Stomach (tissue), 9 donors: Measurements from ENCODE around the gene PARVG. TPM values are rescaled to one million over a fixed set of nuclear protein-coding genes. Genes with fewer than 3 reads are reported as not detected.

Source experiments
- DNase-seq, 2 donors: peaks; one replicate each; pipeline versions ENCODE4 v3.0.0 to v3.0.0-alpha.2; 2013 to 2019
- H3K27ac ChIP-seq, 5 donors: fragments of 200-600 bp in 4 of 5; sonication (generic) in 4 of 5; one replicate each; pipeline ENCODE4 v1.5.1; 2013 to 2019; ENCODE audit warnings: mild to moderate bottlenecking in 1 of 5, moderate library complexity in 1 of 5
- H3K27me3 ChIP-seq, 3 donors: fragments of 200-600 bp; sonication (generic); one replicate each; pipeline ENCODE4 v1.5.1; 2017 to 2019; ENCODE audit warnings: mixed run types in 1 of 3
- H3K36me3 ChIP-seq, 4 donors: fragments of 200-600 bp; sonication (generic); 1 replicate in 3 of 4; 2 replicates in 1 of 4; pipeline ENCODE4 v1.5.1; 2016 to 2019
- H3K4me1 ChIP-seq, 4 donors: fragments of 200-600 bp; sonication (generic); one replicate each; pipeline ENCODE4 v1.5.1; 2016 to 2019
- H3K4me3 ChIP-seq, 4 donors: fragments of 200-600 bp; sonication (generic) in 3 of 4; one replicate each; pipeline ENCODE4 v1.5.1; 2016 to 2019; ENCODE audit warnings: mild to moderate bottlenecking in 1 of 4
- H3K9me3 ChIP-seq, 4 donors: fragments of 200-600 bp; sonication (generic); one replicate each; pipeline ENCODE4 v1.5.1; 2016 to 2019
- EP300 ChIP-seq: sonication (generic); formaldehyde crosslinking; IDR thresholded peaks from one replicate; pipeline ENCODE4 v1.6.1; 2017; ENCODE audit warnings: antibody characterized with exemption
- POLR2A ChIP-seq, 4 donors: fragments of 450-650 bp; IDR thresholded peaks; one replicate each; pipeline ENCODE4 v1.6.1; 2016; ENCODE audit warnings: antibody characterized with exemption in 4 of 4, control low read depth in 2 of 4, mild to moderate bottlenecking in 1 of 4, moderate library complexity in 1 of 4
- POLR2AphosphoS5 ChIP-seq, 3 donors: sonication (generic); formaldehyde crosslinking; IDR thresholded peaks; one replicate each; pipeline ENCODE4 v1.6.1; 2016; ENCODE audit warnings: antibody characterized with exemption in 3 of 3
- WGBS, 5 donors: extraction: QIAGEN DNeasy Blood & Tissue Kit in 3 of 5; methylation state at CpG; one replicate each; pipeline versions ENCODE4 v1.1.5 to v1.1.7; 2013 to 2018; 5-methylcytosine and 5-hydroxymethylcytosine counted together
- intact Hi-C: fragments of 100-400 bp; cut with DNase I; formaldehyde crosslinking; loops from one replicate; pipeline ENCODE4 v1.15.1; 2023; ENCODE audit warnings: low total_unique reads
- polyA plus RNA-seq, 3 donors: library from polyadenylated mRNA; stranded (reverse); fragments of 200-250 nt; gene quantifications; one replicate each; pipeline ENCODE4 v1.2.3, GENCODE V29; 2013
- total RNA-seq, 5 donors: library from RNA; depleted of rRNA; stranded (reverse); fragments of >200 nt; gene quantifications; one replicate each; pipeline versions ENCODE4 v1.1.0 to v1.2.3, GENCODE V29; 2014 to 2016
- TF ChIP-seq, protein P1 (sequence below), 7 experiments: fragments of 450-650 bp in 4 of 7; fragments of 200-600 bp in 3 of 7; sonication (generic) in 3 of 7; IDR thresholded peaks; one replicate each; pipeline ENCODE4 v1.5.1; 2016 to 2019; ENCODE audit warnings: antibody characterized with exemption in 7 of 7, control low read depth in 2 of 7, mild to moderate bottlenecking in 1 of 7
- donor health status: healthy with polysubstance abuse.
- donor health status: Bipolar disorder and iron deficiency.
- donor health status: healthy.

PARVG gene
- total and polyA plus RNA-seq, 8 donors: 5.7 to 78.2 (median 16.7) TPM

DNA sequence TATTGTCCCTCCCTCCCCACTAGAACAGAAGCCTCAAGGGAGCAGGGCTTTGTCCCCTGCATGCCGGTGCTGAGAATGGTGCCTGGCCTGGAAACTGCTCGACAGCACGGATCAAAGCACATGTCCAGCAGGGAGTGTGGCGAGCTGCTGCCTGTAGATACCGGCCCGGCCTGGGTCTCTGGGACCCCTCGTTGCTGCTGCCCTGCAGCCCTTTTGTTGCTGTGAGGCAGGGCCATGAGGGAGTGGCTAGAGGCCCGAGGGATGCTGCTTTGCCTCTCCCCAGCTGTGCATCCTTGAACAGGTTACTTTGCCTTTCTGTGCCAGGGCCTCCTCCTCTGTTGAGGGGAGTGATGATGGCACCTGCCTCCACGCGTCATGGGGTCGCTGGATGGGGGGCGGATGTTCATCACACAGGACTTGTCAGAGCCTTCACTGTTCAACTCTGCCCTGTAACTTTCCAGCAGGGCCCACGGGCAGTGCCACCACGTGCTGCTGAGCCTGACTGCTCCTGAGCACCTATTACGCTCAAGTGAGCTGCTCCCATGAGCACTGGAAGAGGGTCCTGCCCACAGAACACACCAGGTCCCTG, 15.3 kb upstream of the PARVG start:
- no peak overlapping the region for H3K27ac ChIP-seq
- H3K27me3 ChIP-seq: no peaks in the 10 kb centered on the region
- peaks cover 0 to 57% (median 41%) of the 10 kb centered on the region in 4 donors for H3K36me3 ChIP-seq
- H3K4me1 ChIP-seq: peaks cover 0 to 8% (median 0%) of the 10 kb centered on the region in 4 donors
- 87 to 96% (median 94%) methylated on average over 14 to 15 of the region's 15 CpGs for WGBS, 5 donors
- intact Hi-C loops: no loop called here
- TF ChIP-seq, protein P1, sequence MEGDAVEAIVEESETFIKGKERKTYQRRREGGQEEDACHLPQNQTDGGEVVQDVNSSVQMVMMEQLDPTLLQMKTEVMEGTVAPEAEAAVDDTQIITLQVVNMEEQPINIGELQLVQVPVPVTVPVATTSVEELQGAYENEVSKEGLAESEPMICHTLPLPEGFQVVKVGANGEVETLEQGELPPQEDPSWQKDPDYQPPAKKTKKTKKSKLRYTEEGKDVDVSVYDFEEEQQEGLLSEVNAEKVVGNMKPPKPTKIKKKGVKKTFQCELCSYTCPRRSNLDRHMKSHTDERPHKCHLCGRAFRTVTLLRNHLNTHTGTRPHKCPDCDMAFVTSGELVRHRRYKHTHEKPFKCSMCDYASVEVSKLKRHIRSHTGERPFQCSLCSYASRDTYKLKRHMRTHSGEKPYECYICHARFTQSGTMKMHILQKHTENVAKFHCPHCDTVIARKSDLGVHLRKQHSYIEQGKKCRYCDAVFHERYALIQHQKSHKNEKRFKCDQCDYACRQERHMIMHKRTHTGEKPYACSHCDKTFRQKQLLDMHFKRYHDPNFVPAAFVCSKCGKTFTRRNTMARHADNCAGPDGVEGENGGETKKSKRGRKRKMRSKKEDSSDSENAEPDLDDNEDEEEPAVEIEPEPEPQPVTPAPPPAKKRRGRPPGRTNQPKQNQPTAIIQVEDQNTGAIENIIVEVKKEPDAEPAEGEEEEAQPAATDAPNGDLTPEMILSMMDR (IDR thresholded peaks at IDR 0.05): no peak
- TF ChIP-seq EP300 (no peak), POLR2AphosphoS5 (IDR thresholded peaks at IDR 0.05) (no peak)
- no peaks in the 10 kb centered on the region for H3K9me3 ChIP-seq
- no peak overlapping the region for H3K4me3 ChIP-seq
- no peak for DNase-seq

DNA sequence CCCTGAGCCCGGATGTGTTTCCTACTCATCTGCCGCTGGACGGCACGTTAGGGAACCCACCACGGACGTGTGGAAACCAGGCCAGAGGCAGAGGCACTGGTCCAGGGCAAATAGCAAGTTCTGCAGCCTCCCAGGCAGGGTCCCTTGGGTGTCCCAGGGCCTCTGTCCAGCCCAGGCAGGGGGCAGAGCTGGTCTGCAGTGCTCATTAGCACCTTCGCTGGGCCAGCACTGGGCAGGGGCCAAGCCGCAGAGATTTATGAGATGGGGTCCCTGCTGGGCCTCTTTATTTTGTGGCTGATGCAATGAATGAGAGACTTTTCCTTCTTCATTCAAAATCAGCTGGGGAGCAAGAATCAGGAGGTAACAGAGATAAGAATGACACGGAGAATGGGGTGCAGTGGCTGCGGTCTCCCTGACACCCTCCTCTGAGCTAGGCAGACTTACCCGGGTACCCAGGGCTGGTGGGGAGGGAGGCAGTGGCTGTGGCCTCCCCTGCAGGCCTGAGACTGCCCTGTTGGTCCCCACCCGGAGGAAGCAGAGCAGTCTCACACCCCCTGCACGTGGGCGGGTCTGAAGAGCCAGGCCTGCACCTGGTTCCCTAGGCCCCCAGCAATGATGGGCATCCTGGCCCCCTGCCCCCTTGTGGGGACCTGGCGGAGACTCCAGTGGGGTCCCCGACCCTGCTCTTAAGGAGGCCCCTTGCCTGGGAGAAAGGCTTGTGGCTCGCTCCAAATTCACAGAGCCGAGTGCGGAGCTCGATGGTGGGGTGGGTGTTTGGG, 14.0 kb upstream of the PARVG start:
- TF ChIP-seq POLR2A (IDR thresholded peaks at IDR 0.05): no peak
- TF ChIP-seq EP300: no peak
- TF ChIP-seq, protein P1 (IDR thresholded peaks at IDR 0.05): no peak
- TF ChIP-seq POLR2AphosphoS5 (IDR thresholded peaks at IDR 0.05): no peak
- no peak overlapping the region for H3K4me3 ChIP-seq

DNA sequence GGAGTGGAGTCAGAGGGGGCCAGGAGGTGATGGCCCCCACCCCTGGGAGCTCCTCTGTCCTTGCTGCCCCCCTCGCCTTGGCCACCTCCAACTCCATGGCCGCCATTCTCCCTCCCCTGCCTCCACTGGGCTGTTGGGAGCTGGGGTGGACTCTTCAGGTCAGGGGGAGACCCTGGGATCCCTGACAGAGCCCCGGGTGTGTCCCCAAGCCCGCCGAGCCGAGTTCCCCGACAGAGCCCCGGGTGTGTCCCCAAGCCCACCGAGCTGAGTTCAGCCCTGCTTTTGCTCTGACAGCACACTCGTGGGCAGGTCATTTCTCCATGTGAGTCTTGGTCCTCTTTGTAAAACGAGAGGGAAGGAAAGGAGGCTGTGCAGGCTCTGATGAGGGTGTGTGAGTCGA, 13.2 kb upstream of the PARVG start:
- 58 to 87% (median 80%) methylated on average over 4 to 12 of the region's 12 CpGs for WGBS, 5 donors
- Histone ChIP-seq H3K36me3 (peaks cover 0 to 57% (median 41%) of the 10 kb centered on the region in 4 donors), H3K27ac (no peak overlapping the region), H3K27me3 (no peaks in the 10 kb centered on the region), H3K4me3 (no peak overlapping the region), H3K9me3 (no peaks in the 10 kb centered on the region), H3K4me1 (peaks cover 0 to 6% (median 0%) of the 10 kb centered on the region in 4 donors)
- intact Hi-C loops: no loop called here
- TF ChIP-seq POLR2A (IDR thresholded peaks at IDR 0.05) (no peak), EP300 (no peak), POLR2AphosphoS5 (IDR thresholded peaks at IDR 0.05) (no peak)
- TF ChIP-seq, protein P1 (IDR thresholded peaks at IDR 0.05): no peak
- DNase-seq: no peak

More for the DNA sequence above, 14.0 kb upstream of the PARVG start:
- Histone ChIP-seq H3K4me1 (peaks cover 0 to 6% (median 0%) of the 10 kb centered on the region in 4 donors), H3K27ac (no peak overlapping the region), H3K36me3 (peaks cover 0 to 57% (median 40%) of the 10 kb centered on the region in 4 donors), H3K9me3 (no peaks in the 10 kb centered on the region), H3K27me3 (no peaks in the 10 kb centered on the region)
- DNase-seq: no peak
- intact Hi-C loops: no loop called here
- WGBS, 5 donors: 86 to 96% (median 89%) methylated on average over 15 to 20 of the region's 20 CpGs

DNA sequence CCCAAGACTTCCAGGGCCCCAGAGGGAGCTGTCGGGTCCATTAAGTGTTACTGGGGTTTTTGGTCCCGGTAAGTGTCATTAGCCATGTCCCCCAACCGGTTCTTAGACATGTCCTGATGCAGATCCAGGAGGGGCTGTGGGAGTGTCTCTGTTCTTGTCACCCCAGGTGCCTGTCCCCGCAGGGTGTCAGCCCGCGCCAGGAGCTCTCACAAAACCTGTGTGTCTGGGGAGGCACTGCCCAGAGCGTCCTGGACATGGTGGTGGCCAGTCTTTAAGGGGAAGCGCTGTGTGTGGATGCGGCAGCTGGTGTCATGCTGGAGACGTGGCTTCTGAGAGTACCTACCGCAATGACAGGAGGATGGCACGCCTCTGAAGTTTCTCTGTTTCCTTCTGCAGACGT, 12.5 kb upstream of the PARVG start:
- no peak for DNase-seq
- H3K4me1 ChIP-seq: peaks cover 0 to 6% (median 3%) of the 10 kb centered on the region in 4 donors
- intact Hi-C loops: no loop called here
- no peak overlapping the region for H3K4me3 ChIP-seq
- no peaks in the 10 kb centered on the region for H3K9me3 ChIP-seq
- WGBS, 5 donors: 83 to 90% (median 86%) methylated on average over 12 to 13 of the region's 13 CpGs
- H3K27me3 ChIP-seq: no peaks in the 10 kb centered on the region
- no peak overlapping the region for H3K27ac ChIP-seq
- TF ChIP-seq, protein P1 (IDR thresholded peaks at IDR 0.05): no peak
- TF ChIP-seq POLR2A (IDR thresholded peaks at IDR 0.05) (no peak), EP300 (no peak)
- peaks cover 0 to 57% (median 41%) of the 10 kb centered on the region in 4 donors for H3K36me3 ChIP-seq
